Breast epithelium (tissue), 4 donors: ENCODE data around the gene FIBCD1. TPM values are rescaled to one million over a fixed set of nuclear protein-coding genes. Genes with fewer than 3 reads are reported as not detected.

Source experiments
- DNase-seq, 2 donors: peaks; one replicate each; pipeline ENCODE4 v3.0.0-alpha.2; 2019; ENCODE audit warnings: low spot score in 2 of 2
- H3K27ac ChIP-seq, 2 donors: fragments of 200-600 bp; sonication (generic) in 1 of 2; one replicate each; pipeline ENCODE4 v1.5.1; 2016 to 2019; ENCODE audit warnings: mild to moderate bottlenecking in 1 of 2
- H3K27me3 ChIP-seq, 2 donors: fragments of 200-600 bp; sonication (generic) in 1 of 2; one replicate each; pipeline versions ENCODE4 v1.5.1 to v1.6.0; 2017 to 2019; ENCODE audit warnings: control low read depth in 1 of 2, mild to moderate bottlenecking in 1 of 2
- H3K36me3 ChIP-seq: fragments of 200-600 bp; one replicate; pipeline ENCODE4 v1.5.1; 2019
- H3K4me1 ChIP-seq, 2 donors: fragments of 200-600 bp; sonication (generic); one replicate each; pipeline ENCODE4 v1.5.1; 2016 to 2019; ENCODE audit warnings: control low read depth in 1 of 2
- H3K4me3 ChIP-seq, 3 donors: fragments of 200-600 bp; sonication (generic); 1 replicate in 2 of 3; 2 replicates in 1 of 3; pipeline ENCODE4 v1.5.1; 2016 to 2019; ENCODE audit warnings: mild to moderate bottlenecking in 3 of 3, moderate library complexity in 2 of 3
- H3K9me3 ChIP-seq, 2 donors: fragments of 200-600 bp; sonication (generic) in 1 of 2; one replicate each; pipeline ENCODE4 v1.5.1; 2016 to 2019; ENCODE audit warnings: control low read depth in 1 of 2
- CTCF ChIP-seq, 3 donors: fragments of 450-650 bp; IDR thresholded peaks; one replicate each; pipeline ENCODE4 v1.5.1; 2016 to 2017; ENCODE audit warnings: antibody characterized with exemption in 3 of 3, mild to moderate bottlenecking in 3 of 3, moderate library complexity in 3 of 3
- POLR2A ChIP-seq: fragments of 450-650 bp; IDR thresholded peaks from one replicate; pipeline ENCODE4 v1.6.1; 2016; ENCODE audit warnings: antibody characterized with exemption, mild to moderate bottlenecking, moderate library complexity
- POLR2AphosphoS5 ChIP-seq, 3 donors: sonication (generic); formaldehyde crosslinking; IDR thresholded peaks; one replicate each; pipeline ENCODE4 v1.6.1; 2017; ENCODE audit warnings: antibody characterized with exemption in 3 of 3
- intact Hi-C: fragments of 100-400 bp; cut with DNase I; formaldehyde crosslinking; loops from one replicate; pipeline ENCODE4 v1.15.1; 2023; ENCODE audit warnings: low total_unique reads
- total RNA-seq, 3 donors: library from RNA; depleted of rRNA; stranded (reverse); fragments of >200 nt; gene quantifications; one replicate each; pipeline ENCODE4 v1.1.0, GENCODE V29; 2016

The FIBCD1 gene
- total RNA-seq, 3 donors from 2014 or later, result 0.16 to 0.44 TPM; not detected in 1

GRCh38 chr9:130983359-130983670 lies 44.3 kb upstream of the FIBCD1 start:
- intact Hi-C loops, result no loop called here

GRCh38 chr9:130982636-130983358 lies 43.8 kb upstream of the FIBCD1 start:
- no peak for TF ChIP-seq CTCF (IDR thresholded peaks at IDR 0.05)
- no peak for TF ChIP-seq POLR2AphosphoS5 (IDR thresholded peaks at IDR 0.05)
- no peak for TF ChIP-seq POLR2A
- DNase-seq, result no peak
- Histone ChIP-seq H3K9me3 (no peaks in the 10 kb centered on the region), H3K4me3 (no peak overlapping the region), H3K27ac (no peak overlapping the region), H3K4me1 (no peaks in the 10 kb centered on the region), H3K27me3 (no peaks in the 10 kb centered on the region), H3K36me3 (no peaks in the 10 kb centered on the region)
- intact Hi-C loops, result no loop called here

More at GRCh38 chr9:130983359-130983670, 44.3 kb upstream of the FIBCD1 start:
- Histone ChIP-seq H3K4me3 (no peak overlapping the region), H3K4me1 (no peaks in the 10 kb centered on the region), H3K36me3 (no peaks in the 10 kb centered on the region), H3K27ac (no peak overlapping the region), H3K9me3 (no peaks in the 10 kb centered on the region), H3K27me3 (no peaks in the 10 kb centered on the region)
- TF ChIP-seq CTCF (IDR thresholded peaks at IDR 0.05) (no peak), POLR2AphosphoS5 (IDR thresholded peaks at IDR 0.05) (no peak), POLR2A (no peak)
- no peak for DNase-seq

- H3K9me3 ChIP-seq, result no peaks in the 10 kb centered on the region
- H3K27me3 ChIP-seq, result no peaks in the 10 kb centered on the region
- no peak overlapping the region for H3K4me3 ChIP-seq
- intact Hi-C loops, result no loop called here
- no peak overlapping the region for H3K27ac ChIP-seq
- no peak for DNase-seq
- H3K4me1 ChIP-seq, result no peaks in the 10 kb centered on the region
- no peak for TF ChIP-seq POLR2AphosphoS5 (IDR thresholded peaks at IDR 0.05)
- no peak for TF ChIP-seq POLR2A
- no peak for TF ChIP-seq CTCF (IDR thresholded peaks at IDR 0.05)
- no peaks in the 10 kb centered on the region for H3K36me3 ChIP-seq
These were observed 42.7 kb upstream of the FIBCD1 start for GRCh38 chr9:130981756-130982137.

GRCh38 chr9:130981002-130981755 lies 42.1 kb upstream of the FIBCD1 start:
- TF ChIP-seq POLR2A (no peak), CTCF (IDR thresholded peaks at IDR 0.05) (no peak), POLR2AphosphoS5 (IDR thresholded peaks at IDR 0.05) (no peak)
- no peaks in the 10 kb centered on the region for H3K4me1 ChIP-seq
- intact Hi-C loops, result no loop called here

DNA sequence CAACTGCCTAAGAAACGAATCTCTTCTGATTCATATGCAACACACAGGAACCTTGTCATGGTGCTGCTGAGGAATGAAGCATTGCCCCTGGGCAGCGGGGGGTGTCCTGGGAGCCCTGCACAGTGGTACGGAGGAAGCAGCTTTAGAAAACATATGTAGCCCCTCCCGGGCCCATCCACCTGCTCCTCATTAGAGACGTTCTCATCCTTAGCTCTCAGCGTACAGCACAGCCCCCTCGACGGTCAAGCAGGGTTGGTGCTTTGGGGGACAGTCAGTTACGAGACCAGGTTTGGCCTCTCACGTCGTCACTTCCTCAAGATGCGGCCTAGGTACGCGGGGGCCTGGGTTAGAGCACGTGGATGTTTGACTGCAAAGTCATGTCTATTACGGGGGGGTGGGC lies 41.5 kb upstream of the FIBCD1 start:
- no peak for DNase-seq
- H3K4me1 ChIP-seq, result no peaks in the 10 kb centered on the region
- no peak overlapping the region for H3K4me3 ChIP-seq
- H3K27me3 ChIP-seq, result no peaks in the 10 kb centered on the region
- no peaks in the 10 kb centered on the region for H3K36me3 ChIP-seq
- TF ChIP-seq POLR2AphosphoS5 (IDR thresholded peaks at IDR 0.05) (no peak), POLR2A (no peak), CTCF (IDR thresholded peaks at IDR 0.05) (no peak)
- no peaks in the 10 kb centered on the region for H3K9me3 ChIP-seq
- no peak overlapping the region for H3K27ac ChIP-seq
- intact Hi-C loops, result no loop called here

More at GRCh38 chr9:130981002-130981755, 42.1 kb upstream of the FIBCD1 start:
- no peaks in the 10 kb centered on the region for H3K9me3 ChIP-seq
- H3K27me3 ChIP-seq, result no peaks in the 10 kb centered on the region
- no peaks in the 10 kb centered on the region for H3K36me3 ChIP-seq
- no peak overlapping the region for H3K27ac ChIP-seq
- DNase-seq, result no peak
- no peak overlapping the region for H3K4me3 ChIP-seq
